Superior temporal gyrus (tissue), 1 donor: ENCODE data around the gene AGAP1.
"Not testable (repeated sequence)": the region's sequence is repeated elsewhere in the genome, so short reads cannot be mapped to it uniquely, and the experiment has no call there.

Experiments used
- DNase-seq: peaks from one replicate; pipeline ENCODE4 v3.0.0-alpha.2; 2016; ENCODE audit errors: extremely low spot score

Gene AGAP1

GRCh38 chr2:236041616-236042015, 547.8 kb downstream of the AGAP1 start:
- no peak for DNase-seq

- DNase-seq: no peak
Measured at GRCh38 chr2:236042087-236042486, 548.2 kb downstream of the AGAP1 start.

- DNase-seq: no peak
Measured at GRCh38 chr2:236044191-236044590, 550.3 kb downstream of the AGAP1 start.

GRCh38 chr2:236045251-236046235, 551.7 kb downstream of the AGAP1 start:
- DNase-seq: no peak

- DNase-seq: no peak
Measured at GRCh38 chr2:236046715-236047114, 552.9 kb downstream of the AGAP1 start.

- no peak for DNase-seq
Measured at GRCh38 chr2:236047176-236047575, 553.3 kb downstream of the AGAP1 start.

- DNase-seq: no peak
Measured at GRCh38 chr2:236047886-236048540, 554.2 kb downstream of the AGAP1 start.

GRCh38 chr2:236049981-236050380, 556.1 kb downstream of the AGAP1 start:
- DNase-seq: peak; percentile 16

- DNase-seq: no peak
Measured at GRCh38 chr2:236051351-236051750, 557.5 kb downstream of the AGAP1 start.

GRCh38 chr2:236051806-236052205, 558.0 kb downstream of the AGAP1 start:
- DNase-seq: no peak

- DNase-seq: no peak
Measured at GRCh38 chr2:236052206-236052605, 558.4 kb downstream of the AGAP1 start.

- DNase-seq: peak; percentile 20
Measured at GRCh38 chr2:236052926-236053821, 559.3 kb downstream of the AGAP1 start.

- peak; percentile 22 for DNase-seq
Measured at GRCh38 chr2:236054125-236054524, 560.3 kb downstream of the AGAP1 start.

GRCh38 chr2:236054621-236055305, 560.9 kb downstream of the AGAP1 start:
- no peak for DNase-seq

GRCh38 chr2:236055471-236055870, 561.6 kb downstream of the AGAP1 start:
- no peak for DNase-seq

GRCh38 chr2:236056141-236056540, 562.3 kb downstream of the AGAP1 start:
- peak; percentile 9 for DNase-seq

GRCh38 chr2:236057375-236057774, 563.5 kb downstream of the AGAP1 start:
- DNase-seq: no peak

- no peak for DNase-seq
Measured at GRCh38 chr2:236061497-236061896, 567.7 kb downstream of the AGAP1 start.

GRCh38 chr2:236061899-236062298, 568.1 kb downstream of the AGAP1 start:
- no peak for DNase-seq

GRCh38 chr2:236062806-236063205, 569.0 kb downstream of the AGAP1 start:
- DNase-seq: not testable (repeated sequence)

GRCh38 chr2:236063994-236064393, 570.2 kb downstream of the AGAP1 start:
- DNase-seq: no peak
